CD4-positive, alpha-beta T cell (primary cell): ENCODE results near the gene FAM174C. TPM values are rescaled to one million over a fixed set of nuclear protein-coding genes. Genes with fewer than 3 reads are reported as not detected.

Experiments used
- ATAC-seq: fragments of 200-7000 bp; cut with Tn5 transposase; one replicate; pipeline ENCODE4 v1.10.0; 2022; ENCODE audit warnings: mild to moderate bottlenecking; ENCODE audit not compliant: poor library complexity
- CTCF ChIA-PET: fragments of 350-600 bp; sonication (Branson Sonifier 250); formaldehyde crosslinking; loops from one replicate; lab custom pipeline; 2021; ENCODE audit warnings: antibody characterized with exemption, inconsistent platforms; lab: Charles Lee
- POLR2A ChIA-PET: fragments of 350-600 bp; sonication (Branson Sonifier 250); formaldehyde crosslinking; loops from one replicate; lab custom pipeline; 2021; ENCODE audit warnings: antibody characterized with exemption, inconsistent platforms; lab: Charles Lee
- DNase-seq, 14 experiments: peaks; one replicate each; pipeline ENCODE4 v3.0.0-alpha.2; 2013 to 2020; ENCODE audit warnings: mixed read lengths in 2 of 14
- H3K27ac ChIP-seq, 2 donors: one replicate each; pipeline versions ENCODE4 v1.5.1 to v1.7.0; 2013; ENCODE audit warnings: low read length in 2 of 2, low read depth in 1 of 2, mild to moderate bottlenecking in 1 of 2
- H3K27me3 ChIP-seq, 2 experiments: 1 replicate in 1 of 2; 2 replicates in 1 of 2; pipeline versions ENCODE4 v1.6.1 to v1.7.0; 2013; ENCODE audit warnings: low read length in 2 of 2, control low read depth in 1 of 2, mild to moderate bottlenecking in 1 of 2, moderate library complexity in 1 of 2; ENCODE audit not compliant: insufficient read depth in 2 of 2, control insufficient read depth in 1 of 2
- H3K36me3 ChIP-seq: one replicate; pipeline ENCODE4 v1.6.1; 2013; ENCODE audit warnings: low read length, control low read depth; ENCODE audit not compliant: insufficient read depth
- H3K4me1 ChIP-seq: one replicate; pipeline ENCODE4 v1.6.1; 2013; ENCODE audit warnings: low read length, control low read depth; ENCODE audit not compliant: insufficient read depth
- H3K4me3 ChIP-seq: one replicate; pipeline ENCODE4 v1.5.1; 2013; ENCODE audit warnings: mild to moderate bottlenecking, low read length, moderate library complexity
- H3K9me3 ChIP-seq, 2 experiments: 1 replicate in 1 of 2; 2 replicates in 1 of 2; pipeline versions ENCODE4 v1.6.1 to v1.7.0; 2013; ENCODE audit warnings: low read length in 2 of 2, mild to moderate bottlenecking in 2 of 2, control low read depth in 1 of 2, moderate library complexity in 1 of 2; ENCODE audit not compliant: control insufficient read depth in 1 of 2, insufficient read depth in 1 of 2
- H3K27ac Mint-ChIP-seq: one replicate; pipeline ENCODE4 v1.8.0; 2020; ENCODE audit warnings: mixed read lengths
- H3K27me3 Mint-ChIP-seq: one replicate; pipeline ENCODE4 v1.8.0; 2021; ENCODE audit warnings: mixed read lengths
- H3K36me3 Mint-ChIP-seq: one replicate; pipeline ENCODE4 v1.8.0; 2021; ENCODE audit warnings: low read depth, mixed read lengths
- H3K4me1 Mint-ChIP-seq: one replicate; pipeline ENCODE4 v1.8.0; 2021; ENCODE audit warnings: low read depth, mixed read lengths
- H3K4me3 Mint-ChIP-seq: one replicate; pipeline ENCODE4 v1.8.0; 2020; ENCODE audit warnings: mild to moderate bottlenecking, mixed read lengths
- H3K9me3 Mint-ChIP-seq: one replicate; pipeline ENCODE4 v1.8.0; 2020; ENCODE audit warnings: mixed read lengths
- intact Hi-C, 2 experiments: fragments of 100-400 bp; cut with DNase I in 1 of 2; cut with micrococcal nuclease in 1 of 2; formaldehyde crosslinking; loops; one replicate each; pipeline versions ENCODE4 v1.15.1 to v1.9.0; 2023 to 2025; cut with DNase I, micrococcal nuclease
- total RNA-seq, 174 experiments: library from RNA in 2 of 174; stranded (reverse) in 2 of 174; gene quantifications; one replicate each; pipeline ENCODE4 v1.2.3 and lab custom pipeline; 2021 to 2026
- TF ChIP-seq, protein P1 (sequence below): fragments of 200-600 bp; IDR thresholded peaks from one replicate; pipeline ENCODE4 v1.8.0; 2022; ENCODE audit warnings: antibody characterized with exemption, mild to moderate bottlenecking

The FAM174C gene
- total RNA-seq, 2 experiments from 2014 or later = 32.0 to 38.3 TPM

DNA sequence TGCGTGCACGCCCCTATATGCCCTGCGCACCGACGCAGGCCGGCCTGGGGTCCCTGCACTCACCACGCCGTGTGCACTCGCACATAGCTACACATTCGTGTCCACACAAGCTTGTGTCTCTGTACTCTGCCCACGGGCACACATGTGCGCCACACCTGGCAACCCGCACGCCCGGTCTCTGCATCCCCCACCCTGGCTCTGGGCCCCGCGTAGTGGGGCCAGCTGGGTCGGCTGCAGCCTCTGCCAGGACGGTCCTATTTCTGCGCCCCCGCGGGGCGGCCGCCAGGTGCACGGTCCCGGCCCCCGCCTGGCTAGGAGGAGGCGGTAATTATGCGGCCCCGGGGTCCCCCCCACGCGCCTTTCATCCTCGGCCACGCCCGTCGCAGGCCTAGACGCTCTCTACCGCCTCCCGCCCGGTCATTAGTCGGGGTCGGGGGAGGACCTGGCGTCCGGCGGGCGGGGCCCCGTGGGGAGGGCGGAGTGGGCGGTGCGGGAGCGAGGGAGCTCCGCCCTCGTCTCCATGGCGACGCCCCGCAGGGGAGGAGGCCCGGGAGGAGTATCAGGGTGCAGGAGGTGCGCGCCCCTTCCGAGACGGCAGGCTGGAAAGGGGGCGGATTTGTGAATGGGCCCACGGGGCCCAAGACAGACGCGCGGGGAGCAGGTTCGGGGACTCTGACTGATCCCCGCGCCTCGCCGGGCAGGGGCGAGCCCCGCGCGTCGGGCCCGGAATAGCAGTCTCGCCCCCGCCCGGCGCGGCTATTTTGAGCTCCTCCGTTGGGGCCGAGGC lies 9.0 kb upstream of the FAM174C start:
- Histone ChIP-seq H3K4me1 (peaks cover 79% of the 10 kb centered on the region), H3K9me3 (no peaks in the 10 kb centered on the region), H3K36me3 (peaks cover 17% of the 10 kb centered on the region), H3K27me3 (no peaks in the 10 kb centered on the region), H3K4me3 (peak overlapping the region; percentile 48), H3K27ac (peak overlapping the region in 1 of 2 donors; percentile 41)
- peaks cover 54% of the 10 kb centered on the region for H3K4me1 Mint-ChIP-seq
- peak; percentile 17 for ATAC-seq
- H3K36me3 Mint-ChIP-seq = peaks cover 26% of the 10 kb centered on the region
- H3K4me3 Mint-ChIP-seq = peak overlapping the region; percentile 77
- ChIA-PET CTCF (interaction anchor here (0.8 to 11.0 kb wide), 11 partner anchors 9 to 226 kb away, joined by 3 to 255 read pairs (median 6); partner anchors contain the start of genes ABCA7, ATP5F1D and FAM174C), POLR2A (interaction anchor here (0.6 to 10.3 kb wide), 11 partner anchors 8 to 1210 kb away, joined by 3 to 476 read pairs (median 6); partner anchors contain the start of genes ABCA7, ARHGAP45, ATP5F1D and FAM174C)
- DNase-seq = peak; percentile 63 to 92 (median 80)
- H3K27ac Mint-ChIP-seq = peak overlapping the region; percentile 78
- no peaks in the 10 kb centered on the region for H3K9me3 Mint-ChIP-seq
- intact Hi-C loops = loop anchor here in 1 of 2 experiments (1.0 kb wide), 1 partner anchor 22 kb away; no protein-coding TSS in a partner anchor
- TF ChIP-seq, protein P1, sequence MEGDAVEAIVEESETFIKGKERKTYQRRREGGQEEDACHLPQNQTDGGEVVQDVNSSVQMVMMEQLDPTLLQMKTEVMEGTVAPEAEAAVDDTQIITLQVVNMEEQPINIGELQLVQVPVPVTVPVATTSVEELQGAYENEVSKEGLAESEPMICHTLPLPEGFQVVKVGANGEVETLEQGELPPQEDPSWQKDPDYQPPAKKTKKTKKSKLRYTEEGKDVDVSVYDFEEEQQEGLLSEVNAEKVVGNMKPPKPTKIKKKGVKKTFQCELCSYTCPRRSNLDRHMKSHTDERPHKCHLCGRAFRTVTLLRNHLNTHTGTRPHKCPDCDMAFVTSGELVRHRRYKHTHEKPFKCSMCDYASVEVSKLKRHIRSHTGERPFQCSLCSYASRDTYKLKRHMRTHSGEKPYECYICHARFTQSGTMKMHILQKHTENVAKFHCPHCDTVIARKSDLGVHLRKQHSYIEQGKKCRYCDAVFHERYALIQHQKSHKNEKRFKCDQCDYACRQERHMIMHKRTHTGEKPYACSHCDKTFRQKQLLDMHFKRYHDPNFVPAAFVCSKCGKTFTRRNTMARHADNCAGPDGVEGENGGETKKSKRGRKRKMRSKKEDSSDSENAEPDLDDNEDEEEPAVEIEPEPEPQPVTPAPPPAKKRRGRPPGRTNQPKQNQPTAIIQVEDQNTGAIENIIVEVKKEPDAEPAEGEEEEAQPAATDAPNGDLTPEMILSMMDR = no peak
- H3K27me3 Mint-ChIP-seq = no peaks in the 10 kb centered on the region

DNA sequence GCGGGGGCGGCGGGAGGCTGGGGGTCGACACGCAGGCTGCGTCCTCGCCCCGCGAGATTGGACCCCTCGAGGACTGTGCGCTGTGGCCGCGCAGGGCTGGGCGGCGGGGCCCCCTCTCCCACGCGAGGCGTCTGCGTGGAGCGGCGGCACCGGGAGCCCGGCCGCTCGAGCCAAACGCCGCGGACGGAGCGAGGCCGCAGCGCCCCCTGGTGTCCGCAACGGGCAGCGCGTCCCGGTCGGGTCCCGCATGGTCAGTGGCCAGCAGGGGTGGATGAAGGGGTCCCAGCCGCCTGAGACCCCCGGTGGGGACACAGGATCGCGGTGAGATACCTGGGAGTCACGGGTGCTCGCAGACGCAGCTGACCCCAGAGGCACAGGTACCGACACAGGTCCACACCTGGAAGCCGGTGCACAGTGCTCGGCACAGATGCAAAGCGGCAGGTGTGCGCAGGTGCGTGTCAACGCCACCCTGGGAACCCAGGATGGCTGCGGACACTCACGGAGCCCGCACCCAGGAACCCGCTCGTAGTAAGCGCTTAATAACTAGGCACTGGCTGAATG lies 8.3 kb upstream of the FAM174C start:
- Mint-ChIP-seq H3K36me3 (peaks cover 30% of the 10 kb centered on the region), H3K4me3 (peak overlapping the region; percentile 81), H3K9me3 (no peaks in the 10 kb centered on the region), H3K4me1 (peaks cover 54% of the 10 kb centered on the region), H3K27ac (peak overlapping the region; percentile 88), H3K27me3 (no peaks in the 10 kb centered on the region)
- TF ChIP-seq, protein P1 = peak; percentile 97
- ChIA-PET CTCF (interaction anchor here (0.8 to 11.0 kb wide), 11 partner anchors 8 to 227 kb away, joined by 3 to 255 read pairs (median 6); partner anchors contain the start of genes ABCA7, ATP5F1D and FAM174C), POLR2A (interaction anchor here (0.7 to 10.3 kb wide), 9 partner anchors 8 to 1209 kb away, joined by 3 to 476 read pairs (median 14); partner anchors contain the start of genes ABCA7, ARHGAP45, ATP5F1D and FAM174C)
- Histone ChIP-seq H3K36me3 (peaks cover 24% of the 10 kb centered on the region), H3K4me3 (peak overlapping the region; percentile 48), H3K27ac (peak overlapping the region in 1 of 2 donors; percentile 41), H3K4me1 (peaks cover 79% of the 10 kb centered on the region), H3K27me3 (no peaks in the 10 kb centered on the region), H3K9me3 (no peaks in the 10 kb centered on the region)
- ATAC-seq (no peak), DNase-seq (peak in 11 of 14 experiments; percentile 60 to 86 (median 68))
- intact Hi-C loops = loop anchor here (1.0 kb wide), 2 partner anchors 18 to 23 kb away; no protein-coding TSS in a partner anchor
